Thoracic aorta (tissue), 2 donors: Measurements from ENCODE around the gene TTBK2. TPM values are rescaled to one million over a fixed set of nuclear protein-coding genes. Genes with fewer than 3 reads are reported as not detected.

ENCODE experiments used
- ATAC-seq: fragments of 150-250 bp; one replicate; pipeline ENCODE4 v1.8.0; 2017; ENCODE audit warnings: low read depth; ENCODE audit not compliant: insufficient number of reproducible peaks, low FRiP score
- DNase-seq: peaks from one replicate; pipeline ENCODE4 v3.0.0-alpha.2; 2020; ENCODE audit warnings: low spot score
- H3K27ac ChIP-seq, 2 donors: fragments of 200-600 bp; sonication (generic); 1 replicate in 1 of 2; 2 replicates in 1 of 2; pipeline ENCODE4 v1.5.1; 2016; ENCODE audit warnings: mild to moderate bottlenecking in 2 of 2, moderate library complexity in 2 of 2
- H3K27me3 ChIP-seq: fragments of 200-600 bp; sonication (generic); replicated peaks from 2 replicates; pipeline ENCODE4 v1.6.0; 2016; ENCODE audit warnings: mild to moderate bottlenecking; ENCODE audit not compliant: insufficient read depth
- H3K36me3 ChIP-seq: fragments of 200-600 bp; sonication (generic); one replicate; pipeline ENCODE4 v1.5.1; 2016
- H3K4me1 ChIP-seq, 2 donors: fragments of 200-600 bp; sonication (generic); 1 replicate in 1 of 2; 2 replicates in 1 of 2; pipeline versions ENCODE4 v1.5.1 to v1.6.0; 2016; ENCODE audit warnings: low read depth in 2 of 2, mild to moderate bottlenecking in 1 of 2; ENCODE audit not compliant: control insufficient read depth in 1 of 2
- H3K4me3 ChIP-seq: fragments of 200-600 bp; sonication (generic); 2 replicates; pipeline ENCODE4 v1.5.1; 2016; ENCODE audit warnings: mild to moderate bottlenecking
- H3K9me3 ChIP-seq: fragments of 200-600 bp; sonication (generic); 2 replicates; pipeline ENCODE4 v1.5.1; 2016
- CTCF ChIP-seq: fragments of 200-600 bp; sonication (generic); IDR thresholded peaks from one replicate; pipeline ENCODE4 v1.5.1; 2019; ENCODE audit warnings: antibody characterized with exemption
- total RNA-seq, 2 donors: library from RNA; depleted of rRNA; stranded (reverse); fragments of >200 nt; gene quantifications; one replicate each; pipeline versions ENCODE4 v1.1.0 to v1.2.3, GENCODE V29; 2016

TTBK2 gene
- total RNA-seq, 2 donors from 2014 or later: 22.3 to 52.4 TPM

- Histone ChIP-seq H3K4me3 (no peak overlapping the region), H3K27me3 (no peaks in the 10 kb centered on the region), H3K9me3 (no peaks in the 10 kb centered on the region), H3K27ac (no peak overlapping the region), H3K36me3 (peaks cover 10% of the 10 kb centered on the region), H3K4me1 (peaks cover 2 to 6% of the 10 kb centered on the region in 2 donors)
- DNase-seq: no peak
- TF ChIP-seq CTCF: no peak
- no peak for ATAC-seq
Observed at GRCh38 chr15:42805266-42805665, 115.3 kb downstream of the TTBK2 start.

GRCh38 chr15:42804739-42805138 lies 115.8 kb downstream of the TTBK2 start:
- Histone ChIP-seq H3K4me3 (no peak overlapping the region), H3K27ac (no peak overlapping the region), H3K27me3 (no peaks in the 10 kb centered on the region), H3K9me3 (no peaks in the 10 kb centered on the region), H3K4me1 (peaks cover 3 to 6% of the 10 kb centered on the region in 2 donors), H3K36me3 (peaks cover 10% of the 10 kb centered on the region)
- no peak for TF ChIP-seq CTCF
- DNase-seq (no peak), ATAC-seq (no peak)

- Histone ChIP-seq H3K9me3 (no peaks in the 10 kb centered on the region), H3K27ac (no peak overlapping the region), H3K4me1 (peaks cover 3 to 6% of the 10 kb centered on the region in 2 donors), H3K4me3 (no peak overlapping the region), H3K36me3 (peaks cover 10% of the 10 kb centered on the region), H3K27me3 (no peaks in the 10 kb centered on the region)
- TF ChIP-seq CTCF: no peak
- ATAC-seq: no peak
- DNase-seq: no peak
Observed at GRCh38 chr15:42803436-42803835, 117.1 kb downstream of the TTBK2 start.

- Histone ChIP-seq H3K27ac (no peak overlapping the region), H3K9me3 (no peaks in the 10 kb centered on the region), H3K4me3 (no peak overlapping the region), H3K4me1 (peaks cover 3 to 6% of the 10 kb centered on the region in 2 donors), H3K27me3 (no peaks in the 10 kb centered on the region), H3K36me3 (peaks cover 10% of the 10 kb centered on the region)
- TF ChIP-seq CTCF: no peak
- no peak for ATAC-seq
- DNase-seq: no peak
Observed at GRCh38 chr15:42802168-42802567, 118.4 kb downstream of the TTBK2 start.

GRCh38 chr15:42800731-42801474 lies 119.7 kb downstream of the TTBK2 start:
- no peaks in the 10 kb centered on the region for H3K27me3 ChIP-seq
- H3K27ac ChIP-seq: no peak overlapping the region
- DNase-seq: no peak
- H3K36me3 ChIP-seq: peaks cover 10% of the 10 kb centered on the region
- no peak for TF ChIP-seq CTCF
- H3K4me3 ChIP-seq: no peak overlapping the region
- ATAC-seq: no peak
- peaks cover 3 to 6% of the 10 kb centered on the region in 2 donors for H3K4me1 ChIP-seq
- no peaks in the 10 kb centered on the region for H3K9me3 ChIP-seq
